OCI-LY1 (cell line): ENCODE data around the gene PRRG1.

Source experiments
- EZH2 ChIP-seq: fragments of 200-600 bp; sonication (generic), shearing (Covaris generic); IDR thresholded peaks from 2 replicates; pipeline ENCODE4 v1.8.0; 2017; ENCODE audit warnings: borderline replicate concordance, mixed run types, mild to moderate bottlenecking, antibody characterized with exemption, low read length, moderate library complexity, mixed read lengths
- TF ChIP-seq, protein P1 (sequence below): fragments of 200-600 bp; sonication (generic), shearing (Covaris generic); IDR thresholded peaks from 2 replicates; pipeline ENCODE4 v1.5.1; 2017; ENCODE audit warnings: mild to moderate bottlenecking, antibody characterized with exemption, low read length, moderate library complexity, mixed read lengths

DNA sequence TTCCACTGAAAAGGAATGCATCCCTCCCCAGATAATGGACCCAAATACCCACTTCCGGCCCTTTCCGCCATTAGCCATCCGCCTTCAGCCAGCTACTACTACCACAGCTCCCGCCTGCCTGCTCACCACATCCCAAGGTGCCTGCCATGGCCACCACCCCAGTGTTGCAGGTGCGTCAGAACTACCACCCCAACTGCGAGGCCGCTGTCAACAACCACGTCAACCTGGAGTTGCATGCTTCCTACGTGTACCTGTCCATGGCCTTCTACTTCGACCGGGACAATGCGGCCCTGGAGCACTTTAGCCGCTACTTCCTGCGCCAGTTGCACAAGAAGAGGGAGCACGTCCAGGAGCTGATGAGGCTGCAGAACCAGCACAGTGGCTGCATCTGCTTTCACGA, 92.2 kb downstream of the PRRG1 start:
- TF ChIP-seq, protein P1, sequence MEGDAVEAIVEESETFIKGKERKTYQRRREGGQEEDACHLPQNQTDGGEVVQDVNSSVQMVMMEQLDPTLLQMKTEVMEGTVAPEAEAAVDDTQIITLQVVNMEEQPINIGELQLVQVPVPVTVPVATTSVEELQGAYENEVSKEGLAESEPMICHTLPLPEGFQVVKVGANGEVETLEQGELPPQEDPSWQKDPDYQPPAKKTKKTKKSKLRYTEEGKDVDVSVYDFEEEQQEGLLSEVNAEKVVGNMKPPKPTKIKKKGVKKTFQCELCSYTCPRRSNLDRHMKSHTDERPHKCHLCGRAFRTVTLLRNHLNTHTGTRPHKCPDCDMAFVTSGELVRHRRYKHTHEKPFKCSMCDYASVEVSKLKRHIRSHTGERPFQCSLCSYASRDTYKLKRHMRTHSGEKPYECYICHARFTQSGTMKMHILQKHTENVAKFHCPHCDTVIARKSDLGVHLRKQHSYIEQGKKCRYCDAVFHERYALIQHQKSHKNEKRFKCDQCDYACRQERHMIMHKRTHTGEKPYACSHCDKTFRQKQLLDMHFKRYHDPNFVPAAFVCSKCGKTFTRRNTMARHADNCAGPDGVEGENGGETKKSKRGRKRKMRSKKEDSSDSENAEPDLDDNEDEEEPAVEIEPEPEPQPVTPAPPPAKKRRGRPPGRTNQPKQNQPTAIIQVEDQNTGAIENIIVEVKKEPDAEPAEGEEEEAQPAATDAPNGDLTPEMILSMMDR = no peak
- no peak for TF ChIP-seq EZH2
